HepG2 (cell line): Measurements from ENCODE around the gene ACADSB. TPM values are rescaled to one million over a fixed set of nuclear protein-coding genes. Genes with fewer than 3 reads are reported as not detected.

ENCODE experiments used
- AGO2 ChIP-seq: fragments of 200-400 bp; formaldehyde crosslinking; optimal IDR thresholded peaks from 2 replicates; pipeline ENCODE3; 2017; ENCODE audit warnings: mild to moderate bottlenecking, low read depth, low read length, moderate library complexity
- CREM ChIP-seq, 2 experiments: sonication (generic) in 1 of 2; formaldehyde crosslinking in 1 of 2; IDR thresholded peaks; 2 replicates each; pipeline versions ENCODE4 v1.4.0 to v1.6.1; 2016 to 2020; ENCODE audit warnings: antibody characterized with exemption in 1 of 2, mild to moderate bottlenecking in 1 of 2, missing genetic modification reagents in 1 of 2
- CTCF ChIP-seq: sonication (generic); formaldehyde crosslinking; IDR thresholded peaks from 2 replicates; pipeline ENCODE4 v1.5.0; 2020; ENCODE audit warnings: mild to moderate bottlenecking, missing genetic modification reagents, moderate library complexity
- FOXA3 ChIP-seq: IDR thresholded peaks from 2 replicates; pipeline ENCODE4 v1.6.1; 2016; ENCODE audit warnings: missing genetic modification reagents, missing compliant biosample characterization
- FOXP4 ChIP-seq: sonication (generic); formaldehyde crosslinking; IDR thresholded peaks from 2 replicates; pipeline ENCODE4 v1.4.0; 2020; ENCODE audit warnings: missing genetic modification reagents
- GATAD2A ChIP-seq: IDR thresholded peaks from 2 replicates; pipeline ENCODE4 v1.6.1; 2016
- ISL2 ChIP-seq: sonication (generic); formaldehyde crosslinking; IDR thresholded peaks from 2 replicates; pipeline ENCODE4 v1.5.0; 2020; ENCODE audit warnings: missing genetic modification reagents
- LCORL ChIP-seq, 2 experiments: fragments of 450-650 bp in 1 of 2; sonication (generic) in 1 of 2; formaldehyde crosslinking in 1 of 2; IDR thresholded peaks; 2 replicates each; pipeline versions ENCODE4 v1.5.0 to v1.6.1; 2017 to 2020; ENCODE audit warnings: antibody characterized with exemption in 1 of 2, missing genetic modification reagents in 1 of 2
- PAWR ChIP-seq: sonication (generic); formaldehyde crosslinking; IDR thresholded peaks from 2 replicates; pipeline ENCODE4 v1.4.0; 2020; ENCODE audit warnings: missing genetic modification reagents, mild to moderate bottlenecking, borderline replicate concordance
- PHF21A ChIP-seq: sonication (generic); formaldehyde crosslinking; IDR thresholded peaks from 2 replicates; pipeline ENCODE4 v1.5.0; 2020; ENCODE audit warnings: mild to moderate bottlenecking, missing genetic modification reagents
- RARA ChIP-seq: IDR thresholded peaks from 2 replicates; pipeline ENCODE4 v1.6.1; 2016; ENCODE audit warnings: missing genetic modification reagents, missing compliant biosample characterization
- SALL1 ChIP-seq: sonication (generic); formaldehyde crosslinking; IDR thresholded peaks from 2 replicates; pipeline ENCODE4 v1.8.0; 2022; ENCODE audit warnings: mild to moderate bottlenecking, missing genetic modification reagents
- SAP130 ChIP-seq: IDR thresholded peaks from 2 replicates; pipeline ENCODE4 v1.6.1; 2016; ENCODE audit warnings: low read depth
- SIX4 ChIP-seq: sonication (generic); formaldehyde crosslinking; IDR thresholded peaks from 2 replicates; pipeline ENCODE4 v1.4.0; 2020; ENCODE audit warnings: missing genetic modification reagents
- SMAD9 ChIP-seq: sonication (generic); formaldehyde crosslinking; IDR thresholded peaks from 2 replicates; pipeline ENCODE4 v1.5.1; 2020; ENCODE audit warnings: mild to moderate bottlenecking, missing genetic modification reagents
- SMC3 ChIP-seq: IDR thresholded peaks from 2 replicates; pipeline ENCODE4 v1.6.1; 2011; ENCODE audit warnings: low read length, improper control_type of control experiment
- SPEN ChIP-seq: sonication (generic); formaldehyde crosslinking; IDR thresholded peaks from 2 replicates; pipeline ENCODE4 v1.5.1; 2020; ENCODE audit warnings: low read depth, mild to moderate bottlenecking, missing genetic modification reagents
- SYNCRIP ChIP-seq: fragments of 200-400 bp; formaldehyde crosslinking; IDR thresholded peaks from 2 replicates; pipeline ENCODE4 v1.6.1; 2018; ENCODE audit warnings: mild to moderate bottlenecking, low read depth, low read length; ENCODE audit not compliant: insufficient read depth
- TCF7 ChIP-seq: sonication (generic); IDR thresholded peaks from 2 replicates; pipeline ENCODE4 v1.6.1; 2016; ENCODE audit warnings: antibody characterized with exemption, low read depth
- TP53 ChIP-seq: sonication (generic); formaldehyde crosslinking; conservative IDR thresholded peaks from 2 replicates; pipeline ENCODE4 v1.4.0; 2020; ENCODE audit warnings: missing genetic modification reagents
- ZFP36L2 ChIP-seq: sonication (generic); formaldehyde crosslinking; IDR thresholded peaks from 2 replicates; pipeline ENCODE4 v1.4.0; 2020; ENCODE audit warnings: missing genetic modification reagents
- ZFP37 ChIP-seq: sonication (generic); formaldehyde crosslinking; IDR thresholded peaks from 2 replicates; pipeline ENCODE4 v1.4.0; 2020; ENCODE audit warnings: missing genetic modification reagents, borderline replicate concordance
- ZNF160 ChIP-seq: sonication (generic); formaldehyde crosslinking; IDR thresholded peaks from 2 replicates; pipeline ENCODE4 v1.8.0; 2022; ENCODE audit warnings: mild to moderate bottlenecking, inconsistent platforms, missing genetic modification reagents
- ZNF230 ChIP-seq: sonication (generic); formaldehyde crosslinking; IDR thresholded peaks from 2 replicates; pipeline ENCODE4 v1.4.0; 2020; ENCODE audit warnings: mild to moderate bottlenecking, missing genetic modification reagents
- ZNF678 ChIP-seq: sonication (generic); formaldehyde crosslinking; IDR thresholded peaks from 2 replicates; pipeline ENCODE4 v1.4.0; 2020; ENCODE audit warnings: mild to moderate bottlenecking, missing genetic modification reagents
- ZNF747 ChIP-seq: sonication (generic); formaldehyde crosslinking; IDR thresholded peaks from 2 replicates; pipeline ENCODE4 v1.8.1; 2023; ENCODE audit warnings: missing genetic modification reagents, mild to moderate bottlenecking, borderline replicate concordance
- ZSCAN31 ChIP-seq: sonication (generic); formaldehyde crosslinking; IDR thresholded peaks from 2 replicates; pipeline ENCODE4 v1.5.0; 2020; ENCODE audit warnings: low read depth, mild to moderate bottlenecking, missing genetic modification reagents
- polyA plus RNA-seq, 8 experiments: library from polyadenylated mRNA; depleted of rRNA in 3 of 8; stranded (reverse) in 7 of 8; unstranded in 1 of 8; fragments of >200 nt; fragmentation: Illumina TruSeq in 4 of 8; extraction: Trizol in 4 of 8; gene quantifications; 2 replicates each; pipeline versions ENCODE4 v1.2.1 to v1.2.3, GENCODE V29; 2011 to 2016; ENCODE audit warnings: low read depth in 4 of 8, missing spikeins in 1 of 8, mixed read lengths in 1 of 8; ENCODE audit not compliant: insufficient read depth in 1 of 8
- total RNA-seq, 5 experiments: library from RNA; depleted of rRNA; stranded (reverse); fragments of >200 nt; fragmentation: Illumina TruSeq; extraction: Trizol; gene quantifications; 2 replicates each; pipeline ENCODE4 v1.2.3, GENCODE V29; 2016; ENCODE audit warnings: low read depth in 1 of 5
- TF ChIP-seq, protein P1 (sequence below): sonication (generic); formaldehyde crosslinking; conservative IDR thresholded peaks from 2 replicates; pipeline ENCODE4 v1.8.1; 2023; ENCODE audit warnings: missing genetic modification reagents

ACADSB gene
- total and polyA plus RNA-seq, 2 of the 13 experiments (the other 11 are each of a cell fraction or from before 2014, with no cell fraction given), result 80.0 to 87.6 TPM

- TF ChIP-seq ISL2 (CRISPR knock-in tag), result 0 out of 2 replicates have a peak, but pooled peaks have one; percentile 8
- TF ChIP-seq PHF21A, result no peak
- TF ChIP-seq ZNF678, result no peak
- no peak for TF ChIP-seq PAWR (CRISPR knock-in tag)
- no peak for TF ChIP-seq ZFP36L2 (CRISPR knock-in tag)
- no peak for TF ChIP-seq SYNCRIP
- TF ChIP-seq SPEN (CRISPR knock-in tag), result no peak
- peak; percentile 28; the same call in 1 of the 2 replicates for TF ChIP-seq SMC3
- TF ChIP-seq RARA (CRISPR knock-in tag), result 0 out of 2 replicates have a peak, but pooled peaks have one; percentile 32
- TF ChIP-seq FOXP4 (CRISPR knock-in tag), result 0 out of 2 replicates have a peak, but pooled peaks have one; percentile 36
- TF ChIP-seq AGO2, result no peak
- TF ChIP-seq ZNF230, result no peak
- peak; percentile 61 for TF ChIP-seq CTCF
- no peak for TF ChIP-seq SIX4
- TF ChIP-seq TP53 (CRISPR knock-in tag), result no peak
- peak; percentile 35; the same call in 1 of the 2 replicates for TF ChIP-seq GATAD2A (CRISPR knock-in tag)
- TF ChIP-seq, protein P1, sequence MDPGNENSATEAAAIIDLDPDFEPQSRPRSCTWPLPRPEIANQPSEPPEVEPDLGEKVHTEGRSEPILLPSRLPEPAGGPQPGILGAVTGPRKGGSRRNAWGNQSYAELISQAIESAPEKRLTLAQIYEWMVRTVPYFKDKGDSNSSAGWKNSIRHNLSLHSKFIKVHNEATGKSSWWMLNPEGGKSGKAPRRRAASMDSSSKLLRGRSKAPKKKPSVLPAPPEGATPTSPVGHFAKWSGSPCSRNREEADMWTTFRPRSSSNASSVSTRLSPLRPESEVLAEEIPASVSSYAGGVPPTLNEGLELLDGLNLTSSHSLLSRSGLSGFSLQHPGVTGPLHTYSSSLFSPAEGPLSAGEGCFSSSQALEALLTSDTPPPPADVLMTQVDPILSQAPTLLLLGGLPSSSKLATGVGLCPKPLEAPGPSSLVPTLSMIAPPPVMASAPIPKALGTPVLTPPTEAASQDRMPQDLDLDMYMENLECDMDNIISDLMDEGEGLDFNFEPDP, result no peak
- peak; percentile 16; the same call in 1 of the 2 replicates for TF ChIP-seq SALL1 (CRISPR knock-in tag)
- peak; percentile 22; the same call in 1 of the 2 replicates for TF ChIP-seq SAP130 (CRISPR knock-in tag)
- no peak for TF ChIP-seq ZFP37 (CRISPR knock-in tag)
- TF ChIP-seq FOXA3 (CRISPR knock-in tag), result peak; percentile 34; the same call in 1 of the 2 replicates
- no peak for TF ChIP-seq SMAD9 (CRISPR knock-in tag)
- TF ChIP-seq LCORL (IDR thresholded peaks at IDR 0.05), result no peak
- TF ChIP-seq LCORL (CRISPR knock-in tag; IDR thresholded peaks at IDR 0.05), result no peak
- TF ChIP-seq ZSCAN31, result no peak
- TF ChIP-seq ZNF747, result no peak
- TF ChIP-seq ZNF160 (CRISPR knock-in tag), result no peak
- peak; percentile 25 for TF ChIP-seq CREM (IDR thresholded peaks at IDR 0.05)
- TF ChIP-seq CREM (CRISPR knock-in tag; IDR thresholded peaks at IDR 0.05), result no peak
- no peak for TF ChIP-seq TCF7
Observed at GRCh38 chr10:123021517-123021916, 12.7 kb downstream of the ACADSB start (continued).
